HG02840 (cell line): ENCODE results near the gene FOXB1.

ENCODE experiments used
- ATAC-seq: cut with Tn5 transposase; IDR thresholded peaks from one replicate; pipeline ENCODE4 v1.9.1; 2021; ENCODE audit warnings: mild to moderate bottlenecking, moderate library complexity, moderate number of reproducible peaks; ENCODE audit not compliant: unreplicated experiment, low FRiP score

Gene FOXB1

GRCh38 chr15:59998305-59998949 lies 5.7 kb upstream of the FOXB1 start:
- no peak for ATAC-seq

GRCh38 chr15:59998950-59999611 lies 5.0 kb upstream of the FOXB1 start:
- ATAC-seq = no peak

- no peak for ATAC-seq
Measured at GRCh38 chr15:59999612-60000112, 4.4 kb upstream of the FOXB1 start.

- ATAC-seq = no peak
Measured at GRCh38 chr15:60000113-60000823, 3.8 kb upstream of the FOXB1 start.

GRCh38 chr15:60000824-60001609 lies 3.1 kb upstream of the FOXB1 start:
- no peak for ATAC-seq

- no peak for ATAC-seq
Measured at GRCh38 chr15:60001610-60002527, 2.2 kb upstream of the FOXB1 start.

- ATAC-seq = no peak
Measured at GRCh38 chr15:60002528-60003218, 1.4 kb upstream of the FOXB1 start.

- ATAC-seq = no peak
Measured at GRCh38 chr15:60003243-60004008, 685 bp upstream of the FOXB1 start.

GRCh38 chr15:60004846-60005351 lies 788 bp downstream of the FOXB1 start:
- ATAC-seq = no peak

GRCh38 chr15:60005352-60006202 lies 1.5 kb downstream of the FOXB1 start:
- ATAC-seq = peak; percentile 20

GRCh38 chr15:60006203-60006862 lies 2.2 kb downstream of the FOXB1 start:
- ATAC-seq = peak; percentile 41

GRCh38 chr15:60006873-60007272 lies 2.8 kb downstream of the FOXB1 start:
- no peak for ATAC-seq

GRCh38 chr15:60009124-60009960 lies 5.2 kb downstream of the FOXB1 start:
- no peak for ATAC-seq

- ATAC-seq = no peak
Measured at GRCh38 chr15:60009980-60010732, 6.0 kb downstream of the FOXB1 start.

GRCh38 chr15:60010858-60011257 lies 6.7 kb downstream of the FOXB1 start:
- no peak for ATAC-seq
